Measurements from ENCODE around the gene CYP17A1.

DNA sequence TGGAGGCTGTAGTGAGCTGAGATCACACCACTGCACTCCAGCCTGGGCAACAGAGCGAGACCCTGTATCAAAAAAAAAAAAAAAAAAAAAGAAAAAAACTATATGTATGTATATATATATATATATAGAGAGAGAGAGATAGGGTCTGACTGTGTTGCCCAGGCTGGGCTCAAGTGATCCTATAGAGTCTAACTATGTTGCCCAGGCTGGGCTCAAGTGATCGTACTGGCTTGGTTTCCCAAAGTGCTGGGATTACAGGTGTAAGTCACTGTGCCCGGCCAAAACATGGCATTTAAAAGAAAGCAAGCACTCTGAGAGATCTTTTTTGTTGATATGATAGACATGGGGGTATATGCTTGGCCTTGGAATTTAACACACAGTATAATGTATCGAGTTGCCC is 20.0 kb downstream of the CYP17A1 start:
- TF ChIP-seq RAD21 (conservative IDR thresholded peaks at IDR 0.05) (no peak), MXI1 (conservative IDR thresholded peaks at IDR 0.05; ENCODE audit: poor library complexity, severe bottlenecking) (no peak), SMC3 (conservative IDR thresholded peaks at IDR 0.05; ENCODE audit: poor library complexity) (no peak), EP300 (conservative IDR thresholded peaks at IDR 0.05; ENCODE audit: poor library complexity, severe bottlenecking) (no peak)
- TF ChIP-seq, protein P1, sequence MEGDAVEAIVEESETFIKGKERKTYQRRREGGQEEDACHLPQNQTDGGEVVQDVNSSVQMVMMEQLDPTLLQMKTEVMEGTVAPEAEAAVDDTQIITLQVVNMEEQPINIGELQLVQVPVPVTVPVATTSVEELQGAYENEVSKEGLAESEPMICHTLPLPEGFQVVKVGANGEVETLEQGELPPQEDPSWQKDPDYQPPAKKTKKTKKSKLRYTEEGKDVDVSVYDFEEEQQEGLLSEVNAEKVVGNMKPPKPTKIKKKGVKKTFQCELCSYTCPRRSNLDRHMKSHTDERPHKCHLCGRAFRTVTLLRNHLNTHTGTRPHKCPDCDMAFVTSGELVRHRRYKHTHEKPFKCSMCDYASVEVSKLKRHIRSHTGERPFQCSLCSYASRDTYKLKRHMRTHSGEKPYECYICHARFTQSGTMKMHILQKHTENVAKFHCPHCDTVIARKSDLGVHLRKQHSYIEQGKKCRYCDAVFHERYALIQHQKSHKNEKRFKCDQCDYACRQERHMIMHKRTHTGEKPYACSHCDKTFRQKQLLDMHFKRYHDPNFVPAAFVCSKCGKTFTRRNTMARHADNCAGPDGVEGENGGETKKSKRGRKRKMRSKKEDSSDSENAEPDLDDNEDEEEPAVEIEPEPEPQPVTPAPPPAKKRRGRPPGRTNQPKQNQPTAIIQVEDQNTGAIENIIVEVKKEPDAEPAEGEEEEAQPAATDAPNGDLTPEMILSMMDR (IDR thresholded peaks at IDR 0.05; ENCODE audit: poor library complexity, severe bottlenecking): no peak
- TF ChIP-seq, protein P2, sequence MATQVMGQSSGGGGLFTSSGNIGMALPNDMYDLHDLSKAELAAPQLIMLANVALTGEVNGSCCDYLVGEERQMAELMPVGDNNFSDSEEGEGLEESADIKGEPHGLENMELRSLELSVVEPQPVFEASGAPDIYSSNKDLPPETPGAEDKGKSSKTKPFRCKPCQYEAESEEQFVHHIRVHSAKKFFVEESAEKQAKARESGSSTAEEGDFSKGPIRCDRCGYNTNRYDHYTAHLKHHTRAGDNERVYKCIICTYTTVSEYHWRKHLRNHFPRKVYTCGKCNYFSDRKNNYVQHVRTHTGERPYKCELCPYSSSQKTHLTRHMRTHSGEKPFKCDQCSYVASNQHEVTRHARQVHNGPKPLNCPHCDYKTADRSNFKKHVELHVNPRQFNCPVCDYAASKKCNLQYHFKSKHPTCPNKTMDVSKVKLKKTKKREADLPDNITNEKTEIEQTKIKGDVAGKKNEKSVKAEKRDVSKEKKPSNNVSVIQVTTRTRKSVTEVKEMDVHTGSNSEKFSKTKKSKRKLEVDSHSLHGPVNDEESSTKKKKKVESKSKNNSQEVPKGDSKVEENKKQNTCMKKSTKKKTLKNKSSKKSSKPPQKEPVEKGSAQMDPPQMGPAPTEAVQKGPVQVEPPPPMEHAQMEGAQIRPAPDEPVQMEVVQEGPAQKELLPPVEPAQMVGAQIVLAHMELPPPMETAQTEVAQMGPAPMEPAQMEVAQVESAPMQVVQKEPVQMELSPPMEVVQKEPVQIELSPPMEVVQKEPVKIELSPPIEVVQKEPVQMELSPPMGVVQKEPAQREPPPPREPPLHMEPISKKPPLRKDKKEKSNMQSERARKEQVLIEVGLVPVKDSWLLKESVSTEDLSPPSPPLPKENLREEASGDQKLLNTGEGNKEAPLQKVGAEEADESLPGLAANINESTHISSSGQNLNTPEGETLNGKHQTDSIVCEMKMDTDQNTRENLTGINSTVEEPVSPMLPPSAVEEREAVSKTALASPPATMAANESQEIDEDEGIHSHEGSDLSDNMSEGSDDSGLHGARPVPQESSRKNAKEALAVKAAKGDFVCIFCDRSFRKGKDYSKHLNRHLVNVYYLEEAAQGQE (IDR thresholded peaks at IDR 0.05; ENCODE audit: borderline replicate concordance): no peak

All from neural cell (in vitro differentiated cells).